Testis (tissue), 2 donors: ENCODE measurements around the gene STAT3.

Source experiments
- CTCF ChIP-seq, 3 experiments: fragments of 450-650 bp in 2 of 3; fragments of 200-600 bp in 1 of 3; sonication (generic) in 1 of 3; IDR thresholded peaks; one replicate each; pipeline ENCODE4 v1.5.1; 2016 to 2019; ENCODE audit warnings: antibody characterized with exemption in 3 of 3, mild to moderate bottlenecking in 2 of 3, moderate library complexity in 1 of 3
- POLR2A ChIP-seq: fragments of 450-650 bp; IDR thresholded peaks from one replicate; pipeline ENCODE4 v1.6.1; 2017; ENCODE audit warnings: antibody characterized with exemption, mild to moderate bottlenecking, moderate library complexity

DNA sequence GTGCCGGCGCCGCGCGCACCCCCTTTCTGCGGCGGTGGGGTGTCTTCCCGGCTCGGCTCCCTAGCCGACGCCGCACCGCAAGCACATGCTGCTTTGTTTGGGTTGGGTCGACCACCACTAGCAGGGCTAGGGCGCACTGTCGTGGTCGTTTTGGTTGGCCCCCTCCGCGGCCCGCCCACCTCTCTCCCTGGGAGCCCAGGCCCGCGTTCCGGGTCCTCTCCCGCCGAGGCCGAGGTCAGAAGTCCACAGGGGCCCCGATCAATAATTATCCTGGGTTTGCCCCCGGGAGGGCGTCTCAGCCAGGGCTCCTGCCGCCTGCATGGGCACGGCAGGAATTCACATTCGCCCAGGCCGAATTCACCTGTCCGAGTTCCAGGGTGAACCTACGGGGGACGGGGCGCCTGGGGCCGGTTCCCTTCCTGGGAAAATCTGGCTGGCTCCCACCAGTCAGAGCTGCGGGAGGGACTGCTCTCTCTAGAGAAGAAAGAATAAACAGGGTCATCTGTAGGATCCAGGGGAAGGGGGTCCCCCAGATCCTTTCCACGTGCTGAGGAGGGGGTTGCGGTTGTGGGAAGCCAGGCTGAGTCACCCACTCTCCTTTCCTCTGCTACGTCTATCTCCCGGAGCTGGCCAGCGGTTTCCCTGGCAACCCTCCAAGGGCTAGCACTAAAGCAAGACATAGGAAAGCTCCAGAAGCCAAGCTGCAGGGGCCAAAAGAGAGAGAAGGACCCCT is 111.5 kb downstream of the STAT3 start:
- TF ChIP-seq CTCF (IDR thresholded peaks at IDR 0.05) (no peak), POLR2A (no peak)
